K562 (cell line): Measurements from ENCODE around the gene OR6B2. TPM values are rescaled to one million over a fixed set of nuclear protein-coding genes. Genes with fewer than 3 reads are reported as not detected.

ENCODE experiments used
- ATAC-seq: fragments of 200-7000 bp; cut with Tn5 transposase; 3 replicates; pipeline ENCODE4 v1.9.1; 2020; ENCODE audit warnings: moderate library complexity
- BruUV-seq: library from RNA; stranded (reverse); fragments of 400-500 nt; replicated peaks from 2 replicates; lab custom pipeline; 2021; lab: Mats Ljungman, UMichigan
- CTCF ChIA-PET: fragments of 300-600 bp; formaldehyde crosslinking; extraction: SDS; loops from one replicate; lab custom pipeline; 2021; ENCODE audit warnings: low intra/inter-chr PET ratio; lab: Yijun Ruan, JAX
- POLR2A ChIA-PET: fragments of 300-600, 350-650 bp; sonication (Branson Sonifier 250); formaldehyde crosslinking; extraction: SDS; loops from one replicate; lab custom pipeline; 2021; ENCODE audit warnings: antibody characterized with exemption, inconsistent platforms; lab: Yijun Ruan, JAX
- DNase-seq, 4 experiments: peaks; one replicate each; pipeline versions ENCODE4 v3.0.0 to v3.0.0-alpha.2; 2011 to 2018; ENCODE audit warnings: low spot score in 3 of 4, mixed read lengths in 3 of 4; ENCODE audit errors: extremely low read depth in 1 of 4
- FAIRE-seq: peaks from 2 replicates; lab custom pipeline; 2011; peaks lifted over from hg19 to GRCh38; lab: Jason Lieb, UNC
- H2AFZ ChIP-seq: 2 replicates; pipeline ENCODE4 v1.6.0; 2011; ENCODE audit warnings: low read depth, low read length, control low read depth, inconsistent platforms
- H3K27ac ChIP-seq: fragments of 200-600 bp; 3 replicates; pipeline ENCODE4 v1.8.0; 2011; ENCODE audit warnings: low read depth, mild to moderate bottlenecking, control low read depth, inconsistent platforms, low read length, moderate library complexity, mixed read lengths; ENCODE audit errors: extremely low read depth
- H3K27me3 ChIP-seq, 2 experiments: fragments of 300-600 bp in 1 of 2; 2 replicates in 1 of 2; 3 replicates in 1 of 2; pipeline versions ENCODE4 v1.6.0 to v1.8.0; 2011; ENCODE audit warnings: inconsistent platforms in 2 of 2, low read length in 2 of 2, mild to moderate bottlenecking in 1 of 2, mixed read lengths in 1 of 2, moderate library complexity in 1 of 2; ENCODE audit not compliant: control insufficient read depth in 2 of 2, insufficient read depth in 2 of 2
- H3K36me3 ChIP-seq: fragments of 300-600 bp; 3 replicates; pipeline ENCODE4 v1.8.0; 2011; ENCODE audit warnings: mild to moderate bottlenecking, low read length, inconsistent platforms; ENCODE audit not compliant: control insufficient read depth, insufficient read depth
- H3K4me1 ChIP-seq, 2 experiments: fragments of 200-600 bp in 1 of 2; replicated peaks in 1 of 2; 2 replicates in 1 of 2; 3 replicates in 1 of 2; pipeline versions ENCODE4 v1.5.1 to v1.8.0; 2011; ENCODE audit warnings: inconsistent platforms in 2 of 2, low read length in 2 of 2, mild to moderate bottlenecking in 1 of 2, mixed read lengths in 1 of 2, moderate library complexity in 1 of 2; ENCODE audit not compliant: control insufficient read depth in 2 of 2, insufficient read depth in 2 of 2
- H3K4me2 ChIP-seq: 2 replicates; pipeline ENCODE4 v1.6.1; 2011; ENCODE audit warnings: low read length, control low read depth, inconsistent platforms, mixed read lengths; ENCODE audit not compliant: insufficient read depth
- H3K4me3 ChIP-seq: fragments of 200-600 bp; sonication (generic), shearing (Covaris generic); 2 replicates; pipeline ENCODE4 v1.5.1; 2016; ENCODE audit warnings: control low read depth, inconsistent platforms
- H3K79me2 ChIP-seq: fragments of 200-600 bp; 3 replicates; pipeline ENCODE4 v1.8.0; 2011; ENCODE audit warnings: low read length, inconsistent platforms; ENCODE audit not compliant: control insufficient read depth, insufficient read depth
- H3K9ac ChIP-seq, 2 experiments: 2 replicates each; pipeline versions ENCODE4 v1.6.0 to v1.6.1; 2011; ENCODE audit warnings: low read depth in 2 of 2, low read length in 2 of 2, control low read depth in 1 of 2, inconsistent platforms in 1 of 2, mild to moderate bottlenecking in 1 of 2, mixed read lengths in 1 of 2; ENCODE audit not compliant: insufficient read depth in 1 of 2
- H3K9me1 ChIP-seq: one replicate; pipeline ENCODE4 v1.6.0; 2011; ENCODE audit warnings: inconsistent platforms, mild to moderate bottlenecking, low read length, moderate library complexity; ENCODE audit not compliant: control insufficient read depth, insufficient read depth
- H3K9me3 ChIP-seq: replicated peaks from 2 replicates; pipeline ENCODE4 v1.5.1; 2011; ENCODE audit warnings: low read depth, low read length, inconsistent platforms; ENCODE audit not compliant: control insufficient read depth, insufficient read depth
- H4K20me1 ChIP-seq: replicated peaks from 2 replicates; pipeline ENCODE4 v1.6.1; 2011; ENCODE audit warnings: low read length, inconsistent platforms, mixed read lengths; ENCODE audit not compliant: control insufficient read depth, insufficient read depth
- BMI1 ChIP-seq: fragments of 150-350 bp; IDR thresholded peaks from 2 replicates; pipeline ENCODE4 v1.6.1; 2014; ENCODE audit warnings: low read length
- CBFA2T3 ChIP-seq: fragments of 450-650 bp; IDR thresholded peaks from 2 replicates; pipeline ENCODE4 v1.6.1; 2017
- GTF2B ChIP-seq: IDR thresholded peaks from 2 replicates; pipeline ENCODE4 v1.6.1; 2011; ENCODE audit not compliant: insufficient read length; ENCODE audit errors: extremely low read depth
- GTF2E2 ChIP-seq: fragments of 200-800 bp; sonication (Bioruptor generic); IDR thresholded peaks from 2 replicates; pipeline ENCODE4 v1.6.1; 2016; ENCODE audit warnings: missing genetic modification characterization, missing compliant biosample characterization
- HDGF ChIP-seq: fragments of 450-650 bp; IDR thresholded peaks from 2 replicates; pipeline ENCODE4 v1.6.1; 2016
- HNRNPLL ChIP-seq: fragments of 200-400 bp; formaldehyde crosslinking; IDR thresholded peaks from 2 replicates; pipeline ENCODE4 v1.6.1; 2017; ENCODE audit warnings: low read length, low read depth, mild to moderate bottlenecking; ENCODE audit not compliant: poor library complexity, severe bottlenecking
- MAFF ChIP-seq: IDR thresholded peaks from 2 replicates; pipeline ENCODE4 v1.6.1; 2012; ENCODE audit warnings: low read length, improper control_type of control experiment
- ZNF280A ChIP-seq: fragments of 450-650 bp; IDR thresholded peaks from 2 replicates; pipeline ENCODE4 v1.6.1; 2018; ENCODE audit warnings: mild to moderate bottlenecking, low read depth; ENCODE audit not compliant: partially characterized antibody
- ZNF384 ChIP-seq: IDR thresholded peaks from 2 replicates; pipeline ENCODE4 v1.6.1; 2012; ENCODE audit warnings: low read depth, low read length, improper control_type of control experiment
- ZNF695 ChIP-seq: fragments of 450-650 bp; formaldehyde crosslinking; IDR thresholded peaks from 2 replicates; pipeline ENCODE4 v1.4.0; 2020; ENCODE audit warnings: mild to moderate bottlenecking, moderate library complexity
- WGBS: fragments of 100-300 bp; shearing (Covaris generic); methylation state at CpG from one replicate; pipeline ENCODE4 v1.1.6; 2016; ENCODE audit warnings: low coverage, mixed read lengths; ENCODE audit not compliant: insufficient coverage; ENCODE audit errors: missing lambda C conversion rate; 5-methylcytosine and 5-hydroxymethylcytosine counted together
- in situ Hi-C: fragments of 300-500 bp; cut with MboI; formaldehyde crosslinking; loops from 4 replicates; pipeline ENCODE4 v1.15.0; 2018; ENCODE audit warnings: inconsistent platforms, mixed read lengths
- intact Hi-C: fragments of 100-400 bp; cut with micrococcal nuclease; formaldehyde crosslinking; loops from 2 replicates; pipeline ENCODE4 v1.14.2; 2022
- polyA plus RNA-seq, 8 experiments: library from polyadenylated mRNA; depleted of rRNA in 4 of 8; stranded (reverse) in 5 of 8; unstranded in 3 of 8; fragments of >200 nt; fragmentation: Nextera tagmentation in 2 of 8; fragmentation: Illumina TruSeq in 1 of 8; extraction: Ambion mirVana in 2 of 8; extraction: Trizol in 1 of 8; gene quantifications; 2 replicates each; pipeline versions ENCODE4 v1.2.1 to v1.2.3, GENCODE V29; 2011 to 2014; ENCODE audit warnings: inconsistent platforms in 1 of 8, missing spikeins in 1 of 8
- total RNA-seq, 7 experiments: library from RNA; depleted of rRNA in 6 of 7; stranded (reverse); fragments of >200 nt in 6 of 7; fragmentation: Illumina TruSeq in 2 of 7; extraction: Trizol in 2 of 7; gene quantifications; 2 replicates each; pipeline versions ENCODE4 v1.2.1 to v1.2.3, GENCODE V29; 2011 to 2021; ENCODE audit warnings: low replicate concordance in 1 of 7

OR6B2 gene
- total and polyA plus RNA-seq, 9 of the 15 experiments (the other 6 are each of a cell fraction or from before 2014, with no cell fraction given): not detected

- no peaks in the 10 kb centered on the region for H3K9me1 ChIP-seq
- no peaks in the 10 kb centered on the region for H3K79me2 ChIP-seq
- DNase-seq (no peak), ATAC-seq (no peak), FAIRE-seq (no peak)
- BruUV-seq: no TSS peak
- no peak overlapping the region for H3K4me2 ChIP-seq
- no peak overlapping the region for H3K27ac ChIP-seq
- no peak overlapping the region for H2AFZ ChIP-seq
- intact Hi-C loops: no loop called here
- H3K4me1 ChIP-seq: no peaks in the 10 kb centered on the region
- WGBS: 0% methylated on average over 5 of the region's 5 CpGs
- POLR2A ChIA-PET: interaction anchor here (0.8 kb wide), 1 partner anchor 13 kb away, joined by 3 read pairs; the partner anchor contains the start of gene OR6B3
- no peak overlapping the region for H3K4me3 ChIP-seq
- in situ Hi-C loops: no loop called here
- CTCF ChIA-PET: interaction anchor here (0.6 kb wide), 1 partner anchor 40 kb away, joined by 5 read pairs; no protein-coding TSS in a partner anchor
- H3K9ac ChIP-seq: no peak overlapping the region
- H4K20me1 ChIP-seq: no peaks in the 10 kb centered on the region
- no peaks in the 10 kb centered on the region; a peak in 1 of 5 replicates for H3K27me3 ChIP-seq
- TF ChIP-seq HNRNPLL (no peak), ZNF384 (no peak), BMI1 (no peak), CBFA2T3 (no peak), HDGF (no peak), MAFF (no peak), GTF2B (no peak), ZNF280A (no peak), ZNF695 (CRISPR knock-in tag) (no peak), GTF2E2 (tag) (no peak)
- no peaks in the 10 kb centered on the region for H3K36me3 ChIP-seq
- no peaks in the 10 kb centered on the region for H3K9me3 ChIP-seq
These were observed 36.3 kb upstream of the OR6B2 start for GRCh38 chr2:240066489-240066888.
